ENCODE data around the gene CCL26.
"Not testable (repeated sequence)": the region's sequence is repeated elsewhere in the genome, so short reads cannot be mapped to it uniquely, and the experiment has no call there.

CCL26 gene

DNA sequence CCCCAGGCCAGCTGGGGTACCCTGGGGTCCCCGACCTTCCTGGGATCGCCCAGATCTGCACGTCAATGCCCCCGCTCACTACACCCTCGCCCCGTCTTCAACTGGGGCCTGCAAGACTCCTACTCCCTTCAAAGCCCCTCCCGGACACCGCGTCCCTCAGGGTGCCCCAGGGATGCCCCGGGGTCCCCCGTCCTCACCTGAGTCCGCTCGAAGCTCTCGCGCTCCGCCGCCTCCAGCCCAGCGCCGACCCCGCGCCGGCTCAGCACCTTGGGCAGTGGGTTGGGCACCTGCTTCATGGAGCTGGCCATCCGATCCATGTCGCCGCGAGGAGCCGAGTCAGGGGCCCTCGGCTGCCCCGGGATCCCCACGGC, 33.4 kb downstream of the CCL26 start, which contains the start of gene HIP1:
Gene HIP1 (minus strand): TSS at position 338 of the 371 bp plus-strand sequence. CDS start 21 bp downstream, at position 317.
- peak in 1 of 6 experiments; percentile 29 for DNase-seq

GRCh38 chr7:75737856-75738603, 34.0 kb downstream of the CCL26 start:
- peak in 1 of 6 experiments; percentile 16 for DNase-seq

DNA sequence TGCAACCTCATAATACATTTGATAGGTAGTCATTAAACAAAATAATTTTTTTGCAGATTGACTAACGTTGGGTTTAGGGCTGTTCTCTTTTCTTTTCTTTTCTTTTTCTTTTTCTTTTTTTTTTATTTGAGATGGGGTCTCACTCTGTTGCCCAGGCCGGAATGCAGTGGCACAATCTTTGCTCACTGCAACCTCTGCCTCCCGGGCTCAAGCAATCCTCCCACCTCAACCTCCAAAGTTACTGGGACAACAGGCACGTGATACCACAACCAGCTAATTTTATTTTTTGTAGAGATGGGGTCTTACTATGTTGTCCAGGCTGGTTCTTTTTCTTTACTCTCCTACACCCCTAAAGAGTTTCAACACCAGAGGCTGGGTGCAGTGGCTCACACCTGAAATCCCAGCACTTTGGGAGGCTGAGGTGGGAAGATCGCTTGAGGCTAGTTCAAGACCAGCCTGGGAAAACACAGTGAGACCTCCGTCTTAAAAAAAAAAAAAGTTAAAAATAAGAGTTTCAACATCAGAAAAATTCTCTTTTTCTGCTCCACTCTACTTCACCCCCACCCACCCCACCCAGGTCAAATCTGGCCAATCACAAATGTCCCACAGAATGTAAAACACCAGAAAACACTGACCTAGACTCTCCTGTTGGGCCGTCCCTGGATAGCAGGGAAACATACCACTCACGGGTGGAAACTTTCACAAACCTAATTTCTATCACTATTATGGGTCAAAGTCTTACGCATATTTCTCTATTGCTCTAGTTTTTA, 36.2 kb downstream of the CCL26 start:
- no peak for DNase-seq

- DNase-seq = no peak
Measured at GRCh38 chr7:75734586-75735458, 37.2 kb downstream of the CCL26 start.

DNA sequence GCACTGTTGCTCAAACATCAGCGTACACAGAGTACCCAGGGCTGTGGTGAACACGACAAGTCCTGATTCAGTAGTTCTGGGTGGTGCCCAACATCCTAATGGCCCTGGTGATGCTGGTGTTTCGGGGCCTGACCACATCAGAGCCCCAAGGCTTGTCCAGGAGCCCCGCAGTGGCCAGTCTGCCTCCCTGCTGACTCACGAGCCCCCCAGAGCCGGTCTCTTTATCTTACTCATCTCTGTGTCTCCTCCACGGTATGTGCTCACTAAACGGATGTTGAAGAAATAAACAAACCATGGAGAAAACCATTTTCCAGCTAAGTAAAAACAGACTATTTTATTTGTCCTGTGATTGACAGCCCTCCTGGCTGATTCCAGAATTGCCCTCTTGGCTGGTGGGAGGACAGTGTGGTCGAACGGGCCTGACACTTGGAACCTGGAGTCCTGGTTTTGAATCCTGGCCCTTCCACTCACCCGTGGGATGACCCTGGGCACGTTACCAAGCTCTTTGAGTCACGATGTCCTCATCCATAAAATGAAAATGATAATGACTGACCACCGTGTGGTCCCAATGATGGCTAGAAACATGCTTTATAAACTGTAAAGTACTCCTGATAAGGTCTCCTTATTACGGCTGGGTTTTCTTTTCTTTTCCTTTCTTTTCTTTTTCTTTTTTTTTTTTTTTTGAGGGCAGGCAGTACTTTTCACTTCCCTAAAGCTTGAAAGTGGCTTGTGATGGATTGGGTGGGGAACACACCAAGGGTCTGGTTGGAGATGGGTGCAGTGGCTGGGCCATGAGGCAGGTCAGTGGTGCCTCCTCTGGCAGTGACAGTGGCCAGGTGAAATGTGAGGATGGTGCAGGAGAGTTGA, 39.0 kb downstream of the CCL26 start:
- DNase-seq = no peak

DNA sequence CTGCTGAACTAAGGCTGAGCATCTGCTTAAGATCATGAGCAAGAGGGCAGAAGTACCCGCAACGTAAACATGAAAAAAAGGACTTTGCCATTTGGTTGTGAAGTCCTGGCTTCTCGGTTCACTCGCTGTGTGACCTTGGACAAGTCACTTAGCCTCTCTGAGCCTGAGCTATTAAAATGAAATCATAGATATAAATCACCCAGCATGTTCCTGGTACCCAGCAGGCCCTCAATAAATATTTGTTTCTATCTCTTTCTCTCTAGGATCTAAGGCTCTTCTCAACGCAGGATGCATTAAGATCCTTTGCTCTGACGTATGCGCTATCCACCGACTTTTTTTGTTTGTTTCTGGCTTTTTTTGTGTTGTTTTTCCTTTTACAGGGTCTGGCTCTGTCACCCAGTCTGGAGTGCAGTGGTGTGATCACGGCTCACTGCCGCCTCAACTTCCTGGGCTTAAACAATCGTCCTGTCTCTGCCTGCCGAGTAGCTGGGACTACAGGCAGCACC, 39.9 kb downstream of the CCL26 start:
- no peak for DNase-seq

DNA sequence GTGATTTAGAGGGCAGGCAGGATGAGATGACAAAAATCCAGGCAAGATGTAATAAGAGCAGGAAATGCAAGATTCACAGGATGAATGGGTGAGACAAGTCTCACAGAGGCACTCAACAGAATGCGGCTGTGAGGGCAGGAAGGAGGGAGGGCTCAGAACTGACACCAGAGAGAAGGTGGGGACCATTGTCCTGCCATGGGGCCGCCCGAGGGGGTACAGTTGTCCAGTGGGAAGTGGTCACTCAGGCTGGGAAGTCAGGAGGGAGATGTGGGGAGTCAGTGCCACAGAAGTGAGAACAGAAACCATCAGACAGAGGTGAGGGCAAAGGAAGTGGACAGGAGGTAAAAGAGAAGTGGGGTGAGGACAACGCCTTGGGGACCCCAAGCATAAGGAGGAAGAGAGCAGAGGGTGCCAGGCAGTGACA, 42.1 kb downstream of the CCL26 start:
- DNase-seq = no peak

DNA sequence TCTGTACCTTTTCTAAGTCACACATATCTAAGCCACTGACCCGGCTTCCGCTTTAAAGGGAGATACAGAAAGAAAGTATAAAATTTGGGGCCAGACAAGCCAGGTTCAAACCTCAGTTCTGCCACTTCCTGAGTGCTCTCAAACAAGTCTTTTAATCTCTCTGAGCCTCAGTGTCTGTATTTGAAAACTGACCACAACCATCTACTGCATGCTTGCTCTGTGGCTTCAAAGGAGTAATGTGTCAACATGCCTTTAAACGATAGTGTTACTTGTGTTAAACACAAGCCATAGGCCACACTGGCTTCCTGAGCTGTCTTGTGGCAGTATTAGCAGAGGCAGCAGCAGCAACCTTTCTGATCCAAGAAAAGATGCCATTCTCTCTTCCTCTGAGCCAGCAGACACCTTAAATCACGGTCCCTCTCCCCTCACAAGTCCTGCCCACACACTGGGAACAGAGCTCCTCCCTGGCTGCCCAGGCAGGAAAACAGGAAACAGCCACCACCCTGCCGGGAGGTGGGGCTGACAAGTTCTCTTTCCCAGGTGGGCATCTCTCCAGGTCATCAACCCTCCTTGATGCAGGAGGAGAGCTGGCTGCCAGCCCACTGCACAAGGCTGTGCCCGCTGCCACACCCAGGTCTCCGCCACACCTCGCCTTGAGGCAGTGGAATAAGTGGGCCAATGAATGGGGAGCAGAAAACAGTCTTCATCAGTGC, 44.0 kb downstream of the CCL26 start:
- DNase-seq = no peak

DNA sequence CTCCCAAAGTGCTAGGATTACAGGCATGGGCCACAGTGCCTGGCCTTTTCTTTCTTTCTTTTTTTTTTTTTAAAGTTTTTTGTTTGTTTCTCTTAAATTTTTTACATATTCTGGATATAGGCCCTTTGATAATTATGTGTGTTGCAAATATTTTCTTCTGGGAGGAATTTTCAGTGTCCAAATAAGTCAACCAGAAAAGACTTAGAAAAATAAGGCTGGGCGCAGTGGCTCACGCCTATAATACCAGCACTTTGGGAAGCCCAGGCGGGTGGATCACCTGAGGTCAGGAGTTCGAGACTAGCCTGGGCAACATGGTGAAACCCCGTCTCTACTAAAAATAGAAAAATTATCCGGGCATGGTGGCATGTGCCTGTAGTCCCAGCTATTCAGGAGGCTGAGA, 44.7 kb downstream of the CCL26 start:
- not testable (repeated sequence) for DNase-seq

GRCh38 chr7:75725306-75725705, 46.7 kb downstream of the CCL26 start:
- no peak for DNase-seq

- DNase-seq = no peak
Measured at GRCh38 chr7:75723444-75723843, 48.6 kb downstream of the CCL26 start.

DNA sequence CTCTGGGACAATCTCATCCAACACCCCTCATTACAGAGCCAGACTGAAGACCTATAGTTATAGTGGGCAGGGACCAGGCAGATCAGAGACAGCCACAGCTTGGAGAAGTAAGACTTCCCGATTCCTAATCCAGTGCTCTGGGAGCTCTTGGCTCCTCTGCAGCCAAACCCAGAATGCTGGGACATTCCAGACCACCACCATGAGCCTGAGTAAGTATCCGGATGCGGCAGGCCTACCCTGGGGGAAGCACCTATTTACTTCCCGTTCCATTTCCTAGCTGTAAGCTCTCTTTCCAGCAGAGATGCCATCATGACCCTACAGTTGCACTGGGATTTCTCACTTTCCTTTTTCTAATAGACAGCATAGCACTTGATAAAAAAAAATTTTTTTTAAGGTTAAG, 49.6 kb downstream of the CCL26 start:
- DNase-seq = no peak

- not testable (repeated sequence) for DNase-seq
Measured at GRCh38 chr7:75721922-75722321, 50.1 kb downstream of the CCL26 start.

- no peak for DNase-seq
Measured at GRCh38 chr7:75721426-75721825, 50.6 kb downstream of the CCL26 start.

GRCh38 chr7:75719626-75720025, 52.4 kb downstream of the CCL26 start:
- DNase-seq = no peak
